Measurements from ENCODE around the gene LYPLAL1. TPM values are rescaled to one million over a fixed set of nuclear protein-coding genes. Genes with fewer than 3 reads are reported as not detected.

LYPLAL1 gene
- total RNA-seq, 1 donor from 2014 or later, result 38.0 TPM

GRCh38 chr1:219151467-219151866 is 22.2 kb upstream of the LYPLAL1 start:
- Mint-ChIP-seq H3K27ac (no peak overlapping the region), H3K9me3 (no peaks in the 10 kb centered on the region), H3K27me3 (peaks cover 1% of the 10 kb centered on the region), H3K4me3 (no peak overlapping the region), H3K36me3 (ENCODE audit: low read depth) (no peaks in the 10 kb centered on the region), H3K4me1 (peaks cover 8% of the 10 kb centered on the region)
- intact Hi-C loops (cut with micrococcal nuclease), result no loop called here
- no peak for TF ChIP-seq CTCF (IDR thresholded peaks at IDR 0.05)
- ChIA-PET CTCF (interaction anchor here (0.7 kb wide), 1 partner anchor 65 kb away, joined by 3 read pairs; no protein-coding TSS in a partner anchor), POLR2A (no interaction called here)
- DNase-seq, result no peak
- ATAC-seq (ENCODE audit: low read depth), result no peak

GRCh38 chr1:219152751-219153150 is 20.9 kb upstream of the LYPLAL1 start:
- intact Hi-C loops (cut with micrococcal nuclease), result no loop called here
- ChIA-PET CTCF (no interaction called here), POLR2A (no interaction called here)
- no peak overlapping the region for H3K27ac Mint-ChIP-seq
- no peaks in the 10 kb centered on the region for H3K36me3 Mint-ChIP-seq (ENCODE audit: low read depth)
- H3K9me3 Mint-ChIP-seq, result no peaks in the 10 kb centered on the region
- H3K4me3 Mint-ChIP-seq, result no peak overlapping the region
- peaks cover 8% of the 10 kb centered on the region for H3K4me1 Mint-ChIP-seq
- peaks cover 1% of the 10 kb centered on the region for H3K27me3 Mint-ChIP-seq
- TF ChIP-seq CTCF (IDR thresholded peaks at IDR 0.05), result no peak
- no peak for ATAC-seq (ENCODE audit: low read depth)
- DNase-seq, result no peak

DNA sequence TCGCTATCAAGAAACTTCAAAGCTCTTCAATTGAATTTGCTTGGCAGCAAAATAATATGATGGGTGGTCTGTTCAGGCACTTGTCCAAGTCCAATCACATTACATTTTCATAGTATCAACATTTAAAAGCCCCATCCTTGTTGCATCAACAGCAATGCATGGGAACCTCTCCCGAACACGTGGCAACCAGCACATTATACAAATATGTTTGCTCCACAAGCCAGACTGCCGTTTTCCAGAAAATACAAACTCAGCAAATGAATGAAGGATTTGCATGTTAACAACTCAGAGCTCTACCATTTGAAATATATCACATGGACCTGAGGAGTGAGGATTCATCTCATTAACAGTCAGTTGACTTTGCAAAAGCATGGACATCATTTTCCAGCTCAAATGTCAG is 20.0 kb upstream of the LYPLAL1 start:
- Mint-ChIP-seq H3K27ac (no peak overlapping the region), H3K9me3 (no peaks in the 10 kb centered on the region), H3K4me3 (no peak overlapping the region), H3K36me3 (ENCODE audit: low read depth) (no peaks in the 10 kb centered on the region), H3K4me1 (peaks cover 8% of the 10 kb centered on the region), H3K27me3 (peaks cover 1% of the 10 kb centered on the region)
- TF ChIP-seq CTCF (IDR thresholded peaks at IDR 0.05), result no peak
- CTCF ChIA-PET, result no interaction called here
- POLR2A ChIA-PET, result interaction anchor here (1.4 kb wide), 1 partner anchor 20 kb away, joined by 4 read pairs; the partner anchor contains the start of gene LYPLAL1
- no peak for ATAC-seq (ENCODE audit: low read depth)
- intact Hi-C loops (cut with micrococcal nuclease), result no loop called here
- DNase-seq, result no peak

- Mint-ChIP-seq H3K36me3 (ENCODE audit: low read depth) (no peaks in the 10 kb centered on the region), H3K27ac (no peak overlapping the region), H3K27me3 (peaks cover 1% of the 10 kb centered on the region), H3K9me3 (no peaks in the 10 kb centered on the region), H3K4me3 (no peak overlapping the region), H3K4me1 (peaks cover 12% of the 10 kb centered on the region)
- ATAC-seq (ENCODE audit: low read depth), result no peak
- ChIA-PET POLR2A (no interaction called here), CTCF (no interaction called here)
- no peak for TF ChIP-seq CTCF (IDR thresholded peaks at IDR 0.05)
- no peak for DNase-seq
- intact Hi-C loops (cut with micrococcal nuclease), result no loop called here
These were observed 18.5 kb upstream of the LYPLAL1 start for GRCh38 chr1:219155135-219155534.

GRCh38 chr1:219159946-219160645 is 13.6 kb upstream of the LYPLAL1 start:
- TF ChIP-seq CTCF (IDR thresholded peaks at IDR 0.05), result no peak
- H3K9me3 Mint-ChIP-seq, result no peaks in the 10 kb centered on the region
- H3K4me1 Mint-ChIP-seq, result peaks cover 5% of the 10 kb centered on the region
- POLR2A ChIA-PET, result interaction anchor here (1.0 kb wide), 1 partner anchor 13 kb away, joined by 6 read pairs; the partner anchor contains the start of gene LYPLAL1
- no peak overlapping the region for H3K27ac Mint-ChIP-seq
- ATAC-seq (ENCODE audit: low read depth) (no peak), DNase-seq (no peak)
- CTCF ChIA-PET, result no interaction called here
- H3K4me3 Mint-ChIP-seq, result no peak overlapping the region
- H3K36me3 Mint-ChIP-seq (ENCODE audit: low read depth), result no peaks in the 10 kb centered on the region
- intact Hi-C loops (cut with micrococcal nuclease), result no loop called here
- no peaks in the 10 kb centered on the region for H3K27me3 Mint-ChIP-seq
